Erythroblast (primary cell): ENCODE results near the gene GYPB.
"Not testable (repeated sequence)": the region's sequence is repeated elsewhere in the genome, so short reads cannot be mapped to it uniquely, and the experiment has no call there.

Experiments used
- GATA1 ChIP-seq: IDR thresholded peaks from 2 replicates; pipeline ENCODE4 v1.6.1; 2011; ENCODE audit warnings: low read depth, mild to moderate bottlenecking, control low read depth, low read length, moderate library complexity
- POLR2A ChIP-seq: IDR thresholded peaks from 2 replicates; pipeline ENCODE4 v1.6.1; 2011; ENCODE audit warnings: mild to moderate bottlenecking, low read length

DNA sequence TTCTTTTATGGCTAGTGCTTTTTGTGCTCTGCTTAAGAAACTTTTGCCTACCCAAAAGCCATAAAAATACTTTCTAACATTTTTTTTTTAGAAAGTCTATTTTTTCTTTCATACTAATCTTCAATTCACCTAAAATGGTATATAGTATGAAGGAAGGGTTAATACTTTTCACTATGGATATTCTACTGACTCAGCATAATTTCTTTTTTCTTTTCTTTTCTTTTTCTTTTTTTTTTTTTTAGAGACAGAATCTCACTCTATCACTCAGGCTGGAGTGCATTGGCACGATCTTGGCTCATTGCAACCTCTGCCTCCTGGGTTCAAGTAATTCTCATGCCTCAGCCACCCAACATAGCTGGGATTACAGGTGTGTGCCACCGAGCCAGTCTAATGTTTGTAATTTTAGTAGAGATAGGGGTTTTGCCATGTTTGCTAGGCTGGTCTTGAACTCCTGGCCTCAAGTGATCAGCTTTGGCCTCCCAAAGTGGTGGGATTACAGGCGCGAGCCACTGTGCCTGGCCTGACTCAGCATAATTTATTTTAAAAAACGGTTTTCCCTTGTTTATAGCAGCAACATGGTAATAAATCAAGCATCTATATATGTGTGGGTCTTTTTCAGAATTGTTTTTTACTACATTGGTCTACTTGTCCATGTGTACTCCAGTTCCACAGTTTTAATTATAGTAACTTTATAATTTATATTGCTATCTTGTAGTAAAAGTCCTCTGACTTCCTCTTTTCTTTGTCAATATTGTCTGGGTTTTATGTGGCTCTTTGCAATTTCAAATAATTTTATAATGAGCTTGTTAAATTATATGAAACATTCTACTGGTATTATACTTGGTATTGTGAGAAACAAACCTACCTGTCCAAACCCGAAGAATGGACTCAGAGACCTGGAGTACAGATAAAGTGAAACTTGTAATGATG lies 30.6 kb upstream of the GYPB start:
- TF ChIP-seq POLR2A, GATA1: not testable (repeated sequence)
